Activated naive CD8-positive, alpha-beta T cell treated with anti-CD3 and anti-CD28 coated beads for 36 hours (primary cell): ENCODE results near the gene RMI1. TPM values are rescaled to one million over a fixed set of nuclear protein-coding genes. Genes with fewer than 3 reads are reported as not detected.
"Not testable (repeated sequence)": the region's sequence is repeated elsewhere in the genome, so short reads cannot be mapped to it uniquely, and the experiment has no call there.

Experiments used
- DNase-seq: peaks from one replicate; pipeline ENCODE4 v3.0.0; 2021
- H3K27ac Mint-ChIP-seq: one replicate; pipeline ENCODE4 v1.8.0; 2022; ENCODE audit warnings: mild to moderate bottlenecking, moderate library complexity, mixed read lengths
- H3K27me3 Mint-ChIP-seq: one replicate; pipeline ENCODE4 v1.8.0; 2022; ENCODE audit warnings: mild to moderate bottlenecking, mixed read lengths
- H3K36me3 Mint-ChIP-seq: one replicate; pipeline ENCODE4 v1.8.0; 2021; ENCODE audit warnings: mild to moderate bottlenecking, mixed read lengths
- H3K4me1 Mint-ChIP-seq: one replicate; pipeline ENCODE4 v1.8.0; 2021; ENCODE audit warnings: mixed read lengths
- H3K4me3 Mint-ChIP-seq: one replicate; pipeline ENCODE4 v1.8.0; 2022; ENCODE audit warnings: mild to moderate bottlenecking, moderate library complexity, mixed read lengths
- H3K9me3 Mint-ChIP-seq: one replicate; pipeline ENCODE4 v1.8.0; 2022; ENCODE audit warnings: mixed read lengths
- total RNA-seq, 2 experiments: library from RNA; stranded (reverse); gene quantifications; one replicate each; pipeline ENCODE4 v1.2.3, GENCODE V29; 2021

RMI1 gene
- total RNA-seq: 10 to 100 TPM; 33.4 to 34.4 TPM

DNA sequence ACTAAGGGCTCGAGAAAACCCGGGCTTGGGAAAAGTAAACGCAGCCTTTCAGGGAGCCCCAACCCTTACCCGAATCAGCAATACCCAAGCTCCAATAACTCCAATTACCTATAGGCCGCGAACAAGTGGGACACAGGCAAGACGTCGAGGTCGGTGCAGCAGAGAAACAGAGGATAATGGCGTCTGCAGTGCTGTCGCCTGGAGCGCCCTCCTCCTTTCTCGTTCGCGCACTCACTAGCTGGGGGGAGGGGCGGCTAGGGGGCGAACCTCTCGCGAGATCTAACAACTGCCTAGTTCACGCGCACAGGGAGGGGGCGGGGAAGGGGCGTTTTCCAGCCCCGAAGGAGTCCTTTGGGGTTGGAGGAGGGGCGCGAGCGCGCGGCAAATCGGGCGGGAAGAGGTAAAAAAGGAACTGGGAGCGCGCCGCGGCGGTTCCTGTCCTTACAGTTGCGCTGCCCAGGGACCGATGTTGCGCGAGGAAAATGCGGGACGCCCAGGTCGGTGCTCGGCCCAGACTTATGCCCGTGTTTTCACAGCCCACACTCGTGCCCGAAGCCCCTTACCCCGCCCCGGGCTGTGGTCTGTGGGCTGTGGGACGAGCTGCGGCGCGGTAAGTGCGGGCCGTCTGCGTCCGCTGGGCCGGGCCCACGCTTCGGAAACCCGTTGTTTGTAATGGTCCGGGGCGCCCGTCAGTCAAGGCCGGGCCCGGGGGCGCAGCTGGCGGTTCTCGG lies at the start of gene RMI1:
TSS of gene RMI1 (plus strand) at position 411 of the 731 bp plus-strand sequence. CDS start 20,182 bp downstream, outside the sequence.
- H3K27me3 Mint-ChIP-seq: no peaks in the 10 kb centered on the region
- H3K4me3 Mint-ChIP-seq: peak within 1 kb of the TSS; percentile 100
- peak within 1 kb of the TSS; percentile 99 for H3K27ac Mint-ChIP-seq
- peaks cover 36% of the 10 kb centered on the region for H3K4me1 Mint-ChIP-seq
- peaks cover 51% of the 10 kb centered on the region for H3K36me3 Mint-ChIP-seq
- no peaks in the 10 kb centered on the region for H3K9me3 Mint-ChIP-seq
- DNase-seq: peak; percentile 97

DNA sequence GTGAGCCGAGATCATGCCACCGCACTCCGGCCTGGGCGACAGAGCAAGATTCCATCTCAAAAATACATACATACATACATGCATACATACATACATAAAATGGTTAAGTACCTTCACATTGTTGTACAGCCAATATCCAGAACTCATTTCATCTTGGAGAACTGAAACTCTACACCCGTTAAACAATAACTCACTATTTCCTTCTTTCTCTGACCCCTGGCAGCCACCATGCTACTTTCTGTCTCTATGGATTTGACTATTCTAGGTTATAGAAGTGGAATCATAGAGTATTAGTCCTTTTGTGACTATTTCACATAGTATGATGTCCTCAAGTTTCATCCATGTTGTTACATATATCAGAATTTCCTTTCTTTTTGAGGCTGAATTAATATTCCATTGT lies 49.7 kb upstream of the RMI1 start:
- Mint-ChIP-seq H3K36me3 (no peaks in the 10 kb centered on the region), H3K27me3 (no peaks in the 10 kb centered on the region), H3K4me3 (no peak overlapping the region), H3K27ac (no peak overlapping the region), H3K4me1 (no peaks in the 10 kb centered on the region), H3K9me3 (no peaks in the 10 kb centered on the region)
- DNase-seq: no peak

DNA sequence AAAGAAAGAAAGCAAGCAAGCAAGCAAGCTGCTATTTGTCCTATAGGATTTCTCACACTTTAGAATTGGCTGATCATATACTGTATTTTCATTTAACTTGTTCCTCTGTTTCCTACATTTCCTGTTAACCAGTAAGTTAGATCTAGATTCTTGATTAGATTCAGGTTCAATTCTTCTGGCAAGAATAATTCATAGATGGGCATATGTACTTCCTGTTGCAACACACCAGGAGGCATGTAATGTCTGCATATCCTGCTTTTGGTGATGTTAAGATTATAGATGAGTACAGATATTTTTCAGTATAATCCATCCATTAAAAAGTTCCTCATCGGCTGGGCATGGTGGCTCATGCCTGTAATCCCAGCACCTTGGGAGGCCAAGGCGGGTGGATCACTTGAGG lies 48.6 kb upstream of the RMI1 start:
- Mint-ChIP-seq H3K9me3 (no peaks in the 10 kb centered on the region), H3K27ac (no peak overlapping the region), H3K36me3 (no peaks in the 10 kb centered on the region), H3K4me3 (no peak overlapping the region), H3K4me1 (no peaks in the 10 kb centered on the region), H3K27me3 (no peaks in the 10 kb centered on the region)
- DNase-seq: no peak

DNA sequence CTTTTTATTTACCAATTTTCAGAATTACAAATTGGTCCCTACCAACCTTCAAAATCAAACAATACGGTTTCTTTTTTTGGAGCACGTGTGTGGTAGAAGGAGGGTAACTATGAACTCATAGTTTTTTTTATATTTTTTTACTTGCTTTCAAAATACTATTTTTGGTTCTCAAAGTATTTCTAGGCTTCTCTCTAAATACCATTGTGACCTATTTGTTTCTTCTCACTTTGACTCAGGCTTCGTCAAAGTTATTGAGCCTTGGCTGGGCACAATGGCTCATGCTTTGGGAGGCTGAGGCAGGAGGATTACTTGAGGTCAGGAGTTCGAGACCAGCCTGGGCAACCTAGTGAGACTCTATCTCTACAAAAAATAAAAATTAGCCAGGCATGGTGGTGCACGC lies 47.8 kb upstream of the RMI1 start:
- DNase-seq: no peak
- Mint-ChIP-seq H3K27ac (no peak overlapping the region), H3K4me3 (no peak overlapping the region), H3K4me1 (no peaks in the 10 kb centered on the region), H3K27me3 (no peaks in the 10 kb centered on the region), H3K36me3 (no peaks in the 10 kb centered on the region), H3K9me3 (no peaks in the 10 kb centered on the region)

DNA sequence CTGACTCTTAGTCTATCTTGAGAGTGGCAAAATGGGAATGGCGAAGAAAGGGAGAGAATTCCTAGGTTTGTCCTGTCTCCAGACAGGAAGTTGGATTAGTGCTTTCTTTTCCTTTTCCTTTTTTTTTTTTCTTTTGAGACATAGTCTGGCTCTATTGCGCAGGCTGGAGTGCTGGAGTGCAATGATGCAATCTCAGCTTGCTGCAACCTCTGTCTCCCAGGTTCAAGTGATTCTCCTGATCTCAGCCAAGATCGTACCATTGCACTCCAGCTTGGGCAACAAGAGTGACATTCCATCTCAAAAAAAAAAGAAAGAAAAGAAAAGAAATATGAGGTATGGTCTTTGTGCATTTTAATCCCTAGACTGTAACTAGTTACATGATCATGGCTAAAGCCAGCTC lies 46.8 kb upstream of the RMI1 start:
- Mint-ChIP-seq H3K36me3 (no peaks in the 10 kb centered on the region), H3K27me3 (no peaks in the 10 kb centered on the region), H3K27ac (no peak overlapping the region), H3K9me3 (no peaks in the 10 kb centered on the region), H3K4me1 (no peaks in the 10 kb centered on the region), H3K4me3 (no peak overlapping the region)
- DNase-seq: no peak

DNA sequence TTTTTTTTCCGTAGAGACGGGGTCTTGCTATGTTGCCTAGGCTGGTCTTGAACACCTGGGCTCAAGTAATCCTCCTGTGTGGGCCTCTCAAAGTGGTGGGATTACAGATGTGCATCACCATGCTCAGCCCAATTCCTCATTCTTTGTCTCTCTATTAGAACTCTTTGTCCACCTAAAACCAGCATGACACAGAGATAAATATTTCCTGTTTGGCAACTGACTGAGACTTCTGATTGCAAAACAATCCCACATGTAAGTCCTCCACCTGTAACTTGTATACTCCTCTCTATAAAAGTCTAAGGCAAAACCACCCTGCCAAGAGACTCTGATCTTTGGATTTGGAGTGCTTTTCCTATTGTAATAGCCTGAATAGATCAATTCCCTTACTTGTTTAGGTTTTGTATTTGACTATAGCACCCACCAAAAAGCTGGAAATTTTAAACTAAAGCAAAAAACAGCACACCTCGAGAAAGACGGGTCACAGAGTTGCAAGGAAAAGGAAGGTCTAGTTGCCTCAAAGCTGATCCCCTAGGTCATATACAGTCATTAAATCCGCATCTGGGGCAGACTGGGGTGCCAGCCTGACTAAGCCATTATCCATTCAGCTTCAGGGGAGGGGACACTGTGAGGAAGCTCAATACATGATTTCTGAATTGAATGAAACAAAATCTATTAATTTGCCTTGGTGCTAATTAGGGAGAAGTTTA lies 45.9 kb upstream of the RMI1 start:
- Mint-ChIP-seq H3K27ac (no peak overlapping the region), H3K4me1 (no peaks in the 10 kb centered on the region), H3K9me3 (no peaks in the 10 kb centered on the region), H3K27me3 (no peaks in the 10 kb centered on the region), H3K4me3 (no peak overlapping the region), H3K36me3 (peaks cover 2% of the 10 kb centered on the region)
- DNase-seq: no peak

DNA sequence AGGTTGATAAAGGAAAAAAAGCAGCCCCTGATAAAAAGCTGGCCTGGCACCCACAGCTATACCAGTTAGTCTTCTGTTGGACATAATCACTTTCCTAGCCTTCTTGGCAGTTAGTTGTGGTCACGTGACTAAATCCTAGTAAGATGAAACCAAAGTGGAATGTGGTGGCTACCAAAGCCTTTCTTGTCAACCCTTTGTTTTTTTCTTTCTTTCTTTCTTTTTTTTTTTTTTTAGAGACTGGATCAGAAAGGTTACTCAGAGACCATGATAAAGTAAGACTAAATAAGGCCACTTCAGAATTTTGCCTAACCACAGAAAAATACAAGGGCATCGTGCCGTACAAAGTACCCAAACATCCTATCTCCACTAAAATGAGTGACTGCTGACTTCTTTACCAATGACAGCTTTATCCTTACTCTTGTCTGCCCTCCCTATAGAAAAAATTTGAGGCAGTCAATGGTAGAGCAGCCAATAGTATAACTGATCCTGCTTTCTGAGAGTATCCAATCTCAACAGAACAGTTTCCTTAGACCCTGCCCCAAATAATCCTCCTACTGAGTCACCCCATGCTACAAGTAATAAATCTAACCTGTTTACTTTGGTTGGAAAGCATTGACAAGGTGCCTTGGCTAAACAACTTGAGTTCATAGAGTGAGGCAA lies 45.2 kb upstream of the RMI1 start:
- H3K4me3 Mint-ChIP-seq: no peak overlapping the region
- no peak overlapping the region for H3K27ac Mint-ChIP-seq
- H3K9me3 Mint-ChIP-seq: no peaks in the 10 kb centered on the region
- H3K36me3 Mint-ChIP-seq: peaks cover 2% of the 10 kb centered on the region
- no peaks in the 10 kb centered on the region for H3K27me3 Mint-ChIP-seq
- H3K4me1 Mint-ChIP-seq: no peaks in the 10 kb centered on the region
- no peak for DNase-seq

DNA sequence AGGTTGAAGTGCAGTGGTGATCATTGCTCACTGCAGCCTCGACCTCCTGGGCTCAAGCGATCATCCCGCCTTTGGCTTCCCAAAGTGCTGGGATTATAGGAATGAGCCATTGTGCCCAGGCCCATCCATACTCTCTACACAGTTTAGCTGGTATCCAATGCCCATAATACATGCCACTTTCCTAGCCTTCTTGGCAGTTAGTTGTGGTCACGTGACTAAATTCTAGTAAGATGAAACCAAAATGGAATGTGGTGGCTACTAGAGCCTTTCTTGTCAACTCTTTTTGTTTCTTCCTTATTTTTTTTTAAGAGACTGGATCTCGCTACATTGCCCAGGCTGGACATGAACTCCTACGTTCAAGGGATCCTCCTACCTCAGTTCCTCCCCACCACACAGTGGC lies 44.1 kb upstream of the RMI1 start:
- no peaks in the 10 kb centered on the region for H3K4me1 Mint-ChIP-seq
- H3K36me3 Mint-ChIP-seq: peaks cover 6% of the 10 kb centered on the region
- DNase-seq: no peak
- no peaks in the 10 kb centered on the region for H3K27me3 Mint-ChIP-seq
- H3K9me3 Mint-ChIP-seq: no peaks in the 10 kb centered on the region
- H3K4me3 Mint-ChIP-seq: no peak overlapping the region
- no peak overlapping the region for H3K27ac Mint-ChIP-seq

DNA sequence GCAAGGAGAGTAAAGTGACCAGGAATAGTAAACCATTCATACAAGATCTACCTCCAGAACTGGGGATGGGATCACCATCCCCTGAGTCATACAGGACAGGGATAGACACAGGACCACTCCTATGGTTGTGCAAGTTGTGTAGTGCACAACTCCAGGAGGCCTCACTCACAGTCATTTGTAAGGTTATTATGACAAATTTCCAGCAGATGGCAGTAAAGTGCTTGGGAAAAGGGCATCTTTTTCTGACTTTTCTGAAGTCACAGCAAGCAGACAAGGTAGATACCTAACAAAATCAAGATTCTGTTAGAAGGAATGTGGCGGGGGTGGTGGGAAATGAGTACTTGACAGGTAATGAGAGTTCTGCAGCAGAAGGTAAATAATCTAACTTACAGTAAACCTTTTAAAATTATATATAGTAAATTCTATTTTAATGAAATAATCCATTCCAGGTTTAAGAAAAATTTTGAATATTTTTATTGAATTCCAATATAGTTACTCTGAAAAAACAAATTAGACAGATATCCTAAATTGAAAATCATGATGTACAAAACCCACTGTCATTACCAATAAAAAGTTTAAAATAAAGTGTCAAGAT lies 42.6 kb upstream of the RMI1 start:
- Mint-ChIP-seq H3K9me3 (no peaks in the 10 kb centered on the region), H3K27me3 (no peaks in the 10 kb centered on the region), H3K4me1 (no peaks in the 10 kb centered on the region), H3K4me3 (no peak overlapping the region), H3K27ac (no peak overlapping the region), H3K36me3 (peaks cover 14% of the 10 kb centered on the region)
- DNase-seq: no peak

DNA sequence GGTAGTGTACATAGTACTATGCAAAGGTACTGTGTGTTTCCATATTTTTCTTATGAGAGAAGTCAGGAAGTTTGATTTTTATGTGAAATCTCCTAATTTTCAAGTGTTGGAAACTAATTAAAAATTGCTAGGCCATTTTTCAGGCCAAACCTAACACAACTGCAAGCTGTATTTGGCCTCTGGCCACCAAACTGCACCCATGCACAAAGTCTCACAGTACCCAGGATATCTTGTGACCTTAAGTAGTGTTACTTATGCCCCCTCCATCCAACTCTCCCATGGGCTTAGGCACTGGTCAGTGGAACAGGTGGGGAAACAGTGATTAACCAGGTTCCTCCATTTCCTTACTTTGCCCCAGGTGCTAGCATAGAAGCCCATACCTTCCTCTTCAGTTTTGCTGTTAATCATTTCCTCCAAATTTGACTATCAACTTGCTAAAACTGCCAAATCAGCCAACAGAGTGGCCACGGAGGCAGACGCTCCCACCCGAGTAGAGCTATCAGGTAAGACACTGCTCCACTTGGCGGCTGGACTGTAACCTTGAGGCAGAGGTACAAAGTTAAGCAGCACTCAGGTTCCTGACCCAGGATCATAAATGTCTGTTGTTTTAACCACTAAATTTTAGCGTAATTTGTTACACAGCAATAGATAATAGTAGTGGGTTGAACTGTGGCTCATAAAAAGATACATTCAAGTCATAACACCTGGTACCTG lies 39.9 kb upstream of the RMI1 start:
- H3K36me3 Mint-ChIP-seq: peaks cover 18% of the 10 kb centered on the region
- H3K27ac Mint-ChIP-seq: no peak overlapping the region
- DNase-seq: no peak
- no peaks in the 10 kb centered on the region for H3K9me3 Mint-ChIP-seq
- H3K27me3 Mint-ChIP-seq: no peaks in the 10 kb centered on the region
- H3K4me3 Mint-ChIP-seq: no peak overlapping the region
- H3K4me1 Mint-ChIP-seq: no peaks in the 10 kb centered on the region

DNA sequence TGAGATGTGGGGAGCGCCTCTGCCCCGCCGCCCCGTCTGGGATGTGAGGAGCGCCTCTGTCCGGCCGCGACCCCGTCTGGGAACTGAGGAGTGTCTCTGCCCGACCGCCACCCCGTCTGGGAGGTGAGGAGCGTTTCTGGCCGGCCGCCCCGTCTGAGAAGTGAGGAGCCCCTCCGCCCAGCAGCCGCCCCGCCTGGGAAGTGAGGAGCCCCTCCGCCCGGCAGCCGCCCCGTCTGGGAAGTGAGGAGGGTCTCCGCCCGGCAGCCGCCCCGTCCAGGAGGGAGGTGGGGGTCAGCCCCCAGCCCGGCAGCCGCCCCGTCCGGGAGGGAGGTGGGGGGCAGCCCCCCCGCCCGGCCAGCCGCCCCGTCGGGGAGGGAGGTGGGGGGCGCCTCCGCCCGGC lies 32.5 kb upstream of the RMI1 start:
- H3K4me3 Mint-ChIP-seq, H3K9me3 Mint-ChIP-seq, H3K4me1 Mint-ChIP-seq, H3K27ac Mint-ChIP-seq, DNase-seq, H3K27me3 Mint-ChIP-seq: not testable (repeated sequence)
- H3K36me3 Mint-ChIP-seq: peaks cover 15% of the 10 kb centered on the region

DNA sequence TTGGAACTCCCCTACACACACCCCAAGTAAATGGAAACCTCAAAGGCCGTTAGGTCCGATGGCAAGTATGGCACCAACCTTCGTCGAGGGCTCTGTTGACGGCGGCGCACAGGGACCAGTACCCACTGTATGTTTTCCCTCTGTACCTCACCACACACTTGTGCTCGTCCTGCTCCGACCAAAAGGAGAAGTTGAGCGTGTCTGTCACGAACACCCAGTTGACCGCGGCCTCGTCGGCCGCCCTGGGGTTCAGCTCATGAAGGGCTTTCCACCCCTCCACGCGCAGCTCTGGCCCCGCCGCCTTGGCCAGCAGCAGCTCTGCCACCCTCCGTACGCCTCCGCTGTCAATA lies 24.5 kb upstream of the RMI1 start:
- peak overlapping the region; percentile 97 for H3K27ac Mint-ChIP-seq
- peak overlapping the region; percentile 98 for H3K4me3 Mint-ChIP-seq
- peak; percentile 34 for DNase-seq
- H3K27me3 Mint-ChIP-seq: no peaks in the 10 kb centered on the region
- peaks cover 12% of the 10 kb centered on the region for H3K4me1 Mint-ChIP-seq
- peaks cover 14% of the 10 kb centered on the region for H3K36me3 Mint-ChIP-seq
- no peaks in the 10 kb centered on the region for H3K9me3 Mint-ChIP-seq

DNA sequence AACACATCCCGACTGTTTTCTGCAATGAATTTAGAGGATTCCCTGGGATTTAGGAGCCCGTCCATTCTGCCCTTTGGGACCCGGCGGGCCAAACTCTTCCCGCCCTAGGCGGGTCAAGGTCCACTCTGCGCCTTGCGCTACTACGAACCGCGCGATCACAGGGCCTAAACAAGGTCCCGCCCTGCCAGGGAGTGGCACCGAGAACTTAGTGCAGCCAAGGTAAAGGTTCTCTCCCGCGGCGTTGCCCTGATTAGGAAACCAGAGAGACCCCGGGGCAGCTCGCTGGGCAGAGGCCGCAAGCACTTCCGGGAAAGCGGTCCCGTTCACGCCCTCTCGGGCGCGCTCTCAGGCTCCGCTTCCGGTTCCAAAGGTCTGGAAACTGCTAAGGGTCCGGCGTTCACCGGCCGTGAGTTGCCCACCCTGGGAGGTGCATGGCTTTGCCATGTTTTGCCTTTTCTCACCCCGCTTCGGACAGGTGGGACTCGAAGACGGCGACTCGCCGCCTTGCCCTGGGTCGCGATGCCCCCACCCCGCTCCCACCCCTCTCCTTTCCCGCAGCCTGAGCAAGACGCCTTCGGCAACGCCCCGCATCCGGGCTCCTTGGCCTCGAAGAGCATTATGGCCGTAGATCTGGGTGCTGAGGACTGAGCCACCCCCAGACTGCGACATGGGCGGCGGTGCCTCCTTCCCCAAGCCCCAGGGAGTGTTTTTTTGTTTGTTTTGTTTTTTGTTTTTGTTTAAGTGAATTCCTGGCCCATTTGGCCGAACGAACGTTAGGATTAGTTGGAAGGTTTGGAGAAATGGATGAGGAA lies 24.0 kb upstream of the RMI1 start:
- DNase-seq: peak; percentile 71
- H3K27me3 Mint-ChIP-seq: no peaks in the 10 kb centered on the region
- H3K36me3 Mint-ChIP-seq: peaks cover 14% of the 10 kb centered on the region
- peak overlapping the region; percentile 98 for H3K4me3 Mint-ChIP-seq
- peak overlapping the region; percentile 97 for H3K27ac Mint-ChIP-seq
- H3K4me1 Mint-ChIP-seq: peaks cover 12% of the 10 kb centered on the region
- no peaks in the 10 kb centered on the region for H3K9me3 Mint-ChIP-seq

DNA sequence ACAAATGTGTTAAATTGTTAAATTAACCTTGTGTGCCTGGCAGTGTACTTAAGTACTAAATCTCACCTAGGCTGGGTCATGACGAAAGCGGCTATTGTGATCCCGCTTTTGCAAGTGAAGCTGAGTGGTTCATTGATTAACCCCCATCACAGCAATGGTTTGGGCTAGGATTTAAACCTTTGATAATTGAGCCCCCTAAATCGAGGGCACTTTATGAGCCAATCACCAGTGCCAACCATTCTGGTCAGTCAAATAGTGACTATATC lies 23.4 kb upstream of the RMI1 start:
- no peak for DNase-seq
- no peaks in the 10 kb centered on the region for H3K27me3 Mint-ChIP-seq
- peaks cover 12% of the 10 kb centered on the region for H3K36me3 Mint-ChIP-seq
- no peaks in the 10 kb centered on the region for H3K9me3 Mint-ChIP-seq
- peak overlapping the region; percentile 98 for H3K4me3 Mint-ChIP-seq
- H3K4me1 Mint-ChIP-seq: peaks cover 12% of the 10 kb centered on the region
- peak overlapping the region; percentile 97 for H3K27ac Mint-ChIP-seq
